AG09319 (cell line): Measurements from ENCODE around the gene FBXL17.

Experiments
- DNase-seq: peaks from one replicate; pipeline ENCODE4 v3.0.0-alpha.2; 2010; ENCODE audit warnings: low read depth; ENCODE audit errors: extremely low read depth
- TF ChIP-seq, protein P1 (sequence below): IDR thresholded peaks from 2 replicates; pipeline ENCODE4 v1.5.1; 2011; ENCODE audit warnings: low read depth, mild to moderate bottlenecking, inconsistent platforms, low read length, moderate library complexity

The FBXL17 gene

DNA sequence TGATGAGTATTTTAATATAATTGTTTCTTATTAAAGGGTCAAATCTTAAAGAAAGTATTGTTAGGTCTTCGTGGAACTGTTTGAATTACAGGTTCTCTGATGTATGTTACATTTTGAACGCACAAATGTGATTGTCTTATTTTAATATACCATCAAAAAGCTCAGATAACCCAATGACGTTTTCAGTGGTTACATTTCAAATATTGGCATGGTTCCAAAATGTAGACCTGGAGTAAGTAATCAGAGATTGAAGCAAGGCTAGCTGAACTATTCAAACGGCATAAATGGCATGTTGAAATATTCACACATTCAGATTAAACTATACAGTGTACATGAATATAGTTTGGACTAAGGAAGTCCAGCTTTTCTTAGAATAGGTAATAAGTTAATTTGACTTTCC lies 429.4 kb downstream of the FBXL17 start:
- TF ChIP-seq, protein P1, sequence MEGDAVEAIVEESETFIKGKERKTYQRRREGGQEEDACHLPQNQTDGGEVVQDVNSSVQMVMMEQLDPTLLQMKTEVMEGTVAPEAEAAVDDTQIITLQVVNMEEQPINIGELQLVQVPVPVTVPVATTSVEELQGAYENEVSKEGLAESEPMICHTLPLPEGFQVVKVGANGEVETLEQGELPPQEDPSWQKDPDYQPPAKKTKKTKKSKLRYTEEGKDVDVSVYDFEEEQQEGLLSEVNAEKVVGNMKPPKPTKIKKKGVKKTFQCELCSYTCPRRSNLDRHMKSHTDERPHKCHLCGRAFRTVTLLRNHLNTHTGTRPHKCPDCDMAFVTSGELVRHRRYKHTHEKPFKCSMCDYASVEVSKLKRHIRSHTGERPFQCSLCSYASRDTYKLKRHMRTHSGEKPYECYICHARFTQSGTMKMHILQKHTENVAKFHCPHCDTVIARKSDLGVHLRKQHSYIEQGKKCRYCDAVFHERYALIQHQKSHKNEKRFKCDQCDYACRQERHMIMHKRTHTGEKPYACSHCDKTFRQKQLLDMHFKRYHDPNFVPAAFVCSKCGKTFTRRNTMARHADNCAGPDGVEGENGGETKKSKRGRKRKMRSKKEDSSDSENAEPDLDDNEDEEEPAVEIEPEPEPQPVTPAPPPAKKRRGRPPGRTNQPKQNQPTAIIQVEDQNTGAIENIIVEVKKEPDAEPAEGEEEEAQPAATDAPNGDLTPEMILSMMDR = no peak
- no peak for DNase-seq

DNA sequence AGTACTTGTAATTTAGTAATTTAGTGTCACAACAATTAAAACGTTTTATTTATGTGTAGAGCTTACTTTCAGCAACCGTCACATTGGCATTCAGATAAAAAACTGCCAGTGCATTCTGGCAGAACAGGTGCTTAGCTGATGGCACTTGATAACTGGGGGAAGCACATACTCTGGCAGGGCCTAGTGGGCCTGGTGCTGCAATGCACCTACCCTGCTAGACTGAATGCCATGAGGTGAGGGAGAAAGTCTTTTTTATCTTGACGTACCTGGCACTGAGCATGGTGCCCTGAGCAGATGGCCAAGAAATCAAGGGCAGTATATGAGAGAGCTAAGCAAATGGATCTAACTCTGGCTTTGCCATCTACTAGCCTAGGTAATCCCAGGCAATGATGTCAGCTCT lies 430.6 kb downstream of the FBXL17 start:
- DNase-seq = no peak
- TF ChIP-seq, protein P1 = no peak

DNA sequence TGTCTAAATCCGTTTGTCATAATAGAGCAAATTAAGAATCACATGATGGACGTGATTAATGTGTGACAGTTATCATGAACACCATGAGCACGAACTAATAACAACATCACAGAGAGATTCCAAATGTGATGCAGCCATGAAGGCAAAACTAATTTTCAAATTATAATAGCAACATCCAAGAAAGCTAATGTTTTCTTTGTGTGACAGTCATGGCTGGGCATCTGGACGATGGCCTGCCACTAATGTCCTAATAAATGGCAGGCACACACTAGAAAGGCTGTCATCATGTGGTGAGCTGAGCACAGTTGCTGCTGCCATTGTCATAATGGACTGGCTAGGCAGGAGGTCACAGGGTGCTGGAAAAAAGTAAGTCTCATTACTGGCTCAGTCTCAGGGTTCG lies 431.1 kb downstream of the FBXL17 start:
- TF ChIP-seq, protein P1 = no peak
- DNase-seq = no peak

DNA sequence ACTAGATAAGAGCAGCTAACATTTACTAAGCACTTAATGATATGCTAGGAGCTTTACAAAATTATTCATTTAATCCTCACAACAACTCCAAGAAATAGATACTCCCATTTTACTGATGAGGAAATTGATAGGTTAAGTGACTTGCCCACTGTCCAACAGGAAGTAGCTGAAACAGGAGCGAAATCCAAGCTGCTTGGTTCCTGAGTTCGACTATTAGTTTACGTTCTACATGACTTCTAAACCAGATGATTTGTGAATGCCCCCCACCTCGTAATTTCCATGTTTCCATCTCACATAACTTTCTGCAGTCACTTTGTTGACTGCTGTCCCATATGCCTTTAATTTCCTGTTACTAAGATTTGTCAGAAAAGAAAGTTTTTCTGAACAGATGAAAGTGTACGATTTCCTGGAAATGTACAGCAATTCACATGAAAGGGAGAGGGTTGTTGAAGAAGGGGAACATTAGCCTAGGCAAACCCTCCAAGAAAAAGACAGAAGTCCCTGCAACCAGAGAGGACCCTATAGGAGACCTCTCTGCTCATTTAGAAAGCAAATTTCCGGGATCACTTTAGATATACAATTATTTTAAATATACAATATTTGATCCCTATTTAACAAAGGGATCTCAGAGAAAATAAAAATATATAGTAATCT lies 432.1 kb downstream of the FBXL17 start:
- no peak for DNase-seq
- TF ChIP-seq, protein P1 = no peak

DNA sequence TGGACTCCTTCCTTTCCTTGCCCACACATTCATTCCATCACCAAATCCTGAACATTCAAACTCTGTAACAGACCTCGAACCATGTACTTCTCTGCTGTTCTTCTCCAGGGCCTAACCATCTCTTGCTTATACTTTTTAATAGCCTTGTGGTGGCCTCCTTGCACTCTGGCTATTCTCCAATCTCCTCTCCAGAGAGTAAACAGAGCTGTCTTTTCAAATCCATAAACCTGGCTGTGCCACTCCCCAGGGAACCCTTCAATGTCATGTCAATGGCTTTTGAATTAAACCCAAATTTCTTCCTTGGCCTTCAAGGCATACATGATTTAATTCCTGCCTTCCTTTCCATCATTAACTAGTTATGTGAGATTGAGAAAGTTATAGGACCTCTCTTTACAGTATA lies 433.5 kb downstream of the FBXL17 start:
- DNase-seq = no peak
- TF ChIP-seq, protein P1 = no peak

DNA sequence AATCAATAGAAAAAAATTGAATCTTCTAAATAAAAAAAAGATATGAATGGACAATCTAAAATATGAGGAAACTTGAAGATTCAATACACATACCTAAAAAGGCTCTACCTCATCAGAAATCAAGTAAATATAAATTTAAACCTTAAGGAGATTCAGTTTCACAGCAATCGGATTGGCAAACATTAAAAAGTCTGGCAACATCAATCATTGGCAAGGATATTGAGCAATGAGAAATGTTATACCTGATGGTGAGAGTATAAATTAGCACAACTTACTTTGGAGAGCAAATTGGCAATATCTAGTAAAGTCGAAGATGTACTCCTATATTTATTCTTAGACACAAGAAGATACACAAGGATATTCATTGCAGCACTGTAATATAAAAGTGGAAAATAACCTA lies 436.8 kb downstream of the FBXL17 start:
- TF ChIP-seq, protein P1 = no peak
- DNase-seq = no peak

DNA sequence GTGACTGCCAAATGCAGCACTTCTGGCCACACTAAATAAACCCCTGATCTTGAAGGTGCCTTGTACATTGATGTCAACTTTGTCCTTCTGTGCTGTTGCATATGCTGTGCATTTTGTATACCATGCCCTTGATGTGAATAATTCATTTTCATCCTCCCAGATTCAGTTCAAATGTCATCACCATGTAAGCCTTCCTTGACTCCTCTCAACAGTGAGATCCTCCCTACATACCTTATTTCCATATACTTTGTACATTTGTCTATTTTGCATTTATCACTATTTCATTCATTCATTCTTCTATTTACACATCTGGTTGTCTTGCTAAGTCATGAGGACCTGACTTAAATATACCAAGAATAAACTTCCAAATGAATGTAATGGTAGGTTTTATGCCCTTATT lies 438.0 kb downstream of the FBXL17 start:
- DNase-seq = no peak
- TF ChIP-seq, protein P1 = no peak
